HepG2 (cell line): ENCODE measurements around the gene TMEM184C. TPM values are rescaled to one million over a fixed set of nuclear protein-coding genes. Genes with fewer than 3 reads are reported as not detected.

Source experiments
- AKAP8 ChIP-seq: sonication (generic); formaldehyde crosslinking; IDR thresholded peaks from 2 replicates; pipeline ENCODE4 v1.5.1; 2020; ENCODE audit warnings: mild to moderate bottlenecking, missing genetic modification reagents
- ARHGAP35 ChIP-seq: sonication (generic); formaldehyde crosslinking; IDR thresholded peaks from 2 replicates; pipeline ENCODE4 v1.9.0; 2022; ENCODE audit warnings: mild to moderate bottlenecking, inconsistent platforms, moderate library complexity, missing genetic modification reagents, borderline replicate concordance
- CBX5 ChIP-seq: sonication (generic); formaldehyde crosslinking; IDR thresholded peaks from 2 replicates; pipeline ENCODE4 v1.4.0; 2020; ENCODE audit warnings: missing genetic modification reagents, borderline replicate concordance
- E2F2 ChIP-seq: sonication (generic); formaldehyde crosslinking; IDR thresholded peaks from 2 replicates; pipeline ENCODE4 v1.4.0; 2020; ENCODE audit warnings: missing genetic modification reagents, borderline replicate concordance
- GATAD2A ChIP-seq: IDR thresholded peaks from 2 replicates; pipeline ENCODE4 v1.6.1; 2016
- GMEB2 ChIP-seq: IDR thresholded peaks from 2 replicates; pipeline ENCODE4 v1.6.1; 2016; ENCODE audit warnings: missing biosample characterization, missing genetic modification reagents, low read depth
- KDM5B ChIP-seq: sonication (generic); formaldehyde crosslinking; IDR thresholded peaks from 2 replicates; pipeline ENCODE4 v1.4.0; 2020; ENCODE audit warnings: missing genetic modification reagents, mild to moderate bottlenecking, borderline replicate concordance
- NCOA1 ChIP-seq: sonication (generic); formaldehyde crosslinking; IDR thresholded peaks from 2 replicates; pipeline ENCODE4 v1.9.0; 2021; ENCODE audit warnings: missing genetic modification reagents
- NR2F6 ChIP-seq, 2 experiments: IDR thresholded peaks; 2 replicates each; pipeline ENCODE4 v1.6.1; 2016; ENCODE audit warnings: antibody characterized with exemption in 1 of 2, mild to moderate bottlenecking in 1 of 2
- PHF5A ChIP-seq: IDR thresholded peaks from one replicate; pipeline ENCODE4 v1.6.1; 2018; ENCODE audit warnings: low read depth, missing genetic modification reagents; ENCODE audit not compliant: unreplicated experiment
- RCOR2 ChIP-seq: IDR thresholded peaks from 2 replicates; pipeline ENCODE4 v1.6.1; 2016; ENCODE audit warnings: missing biosample characterization, missing genetic modification reagents
- REXO4 ChIP-seq: sonication (generic); formaldehyde crosslinking; IDR thresholded peaks from 2 replicates; pipeline ENCODE4 v1.8.0; 2022; ENCODE audit warnings: missing genetic modification reagents, mild to moderate bottlenecking, borderline replicate concordance
- SP140L ChIP-seq: sonication (generic); formaldehyde crosslinking; IDR thresholded peaks from 2 replicates; pipeline ENCODE4 v1.4.0; 2020; ENCODE audit warnings: missing genetic modification reagents, borderline replicate concordance
- TBX2 ChIP-seq: sonication (generic); formaldehyde crosslinking; IDR thresholded peaks from 2 replicates; pipeline ENCODE4 v1.5.0; 2020; ENCODE audit warnings: missing genetic modification reagents, mild to moderate bottlenecking, borderline replicate concordance
- TEAD2 ChIP-seq: sonication (generic); formaldehyde crosslinking; IDR thresholded peaks from 2 replicates; pipeline ENCODE4 v1.9.0; 2021; ENCODE audit warnings: missing genetic modification reagents
- ZNF18 ChIP-seq: sonication (generic); formaldehyde crosslinking; IDR thresholded peaks from 2 replicates; pipeline ENCODE4 v1.8.0; 2022; ENCODE audit warnings: mild to moderate bottlenecking, missing genetic modification reagents; ENCODE audit not compliant: insufficient replicate concordance
- ZNF329 ChIP-seq: sonication (generic); formaldehyde crosslinking; IDR thresholded peaks from 2 replicates; pipeline ENCODE4 v1.9.0; 2021; ENCODE audit warnings: low read depth, mild to moderate bottlenecking, missing genetic modification reagents
- ZNF451 ChIP-seq: sonication (generic); formaldehyde crosslinking; IDR thresholded peaks from 2 replicates; pipeline ENCODE4 v1.5.0; 2020; ENCODE audit warnings: mild to moderate bottlenecking, missing genetic modification reagents
- ZNF713 ChIP-seq: sonication (generic); formaldehyde crosslinking; IDR thresholded peaks from 2 replicates; pipeline ENCODE4 v1.4.0; 2020; ENCODE audit warnings: mild to moderate bottlenecking, missing genetic modification reagents
- ZNF772 ChIP-seq: sonication (generic); formaldehyde crosslinking; IDR thresholded peaks from 2 replicates; pipeline ENCODE4 v1.5.0; 2020; ENCODE audit warnings: mild to moderate bottlenecking, missing genetic modification reagents
- ZNF816 ChIP-seq: sonication (generic); formaldehyde crosslinking; IDR thresholded peaks from 2 replicates; pipeline ENCODE4 v1.8.0; 2022; ENCODE audit warnings: missing genetic modification reagents, mild to moderate bottlenecking, borderline replicate concordance
- ZSCAN29 ChIP-seq: sonication (generic); formaldehyde crosslinking; conservative IDR thresholded peaks from 2 replicates; pipeline ENCODE4 v1.4.0; 2020; ENCODE audit warnings: mild to moderate bottlenecking, missing genetic modification reagents
- ZSCAN9 ChIP-seq: IDR thresholded peaks from 2 replicates; pipeline ENCODE4 v1.6.1; 2016; ENCODE audit warnings: borderline replicate concordance
- polyA plus RNA-seq, 8 experiments: library from polyadenylated mRNA; depleted of rRNA in 3 of 8; stranded (reverse) in 7 of 8; unstranded in 1 of 8; fragments of >200 nt; fragmentation: Illumina TruSeq in 4 of 8; extraction: Trizol in 4 of 8; gene quantifications; 2 replicates each; pipeline versions ENCODE4 v1.2.1 to v1.2.3, GENCODE V29; 2011 to 2016; ENCODE audit warnings: low read depth in 4 of 8, missing spikeins in 1 of 8, mixed read lengths in 1 of 8; ENCODE audit not compliant: insufficient read depth in 1 of 8
- total RNA-seq, 5 experiments: library from RNA; depleted of rRNA; stranded (reverse); fragments of >200 nt; fragmentation: Illumina TruSeq; extraction: Trizol; gene quantifications; 2 replicates each; pipeline ENCODE4 v1.2.3, GENCODE V29; 2016; ENCODE audit warnings: low read depth in 1 of 5

TMEM184C gene
- total and polyA plus RNA-seq, 2 of the 13 experiments (the other 11 are each of a cell fraction or from before 2014, with no cell fraction given): 13.9 to 26.1 TPM

- TF ChIP-seq ZSCAN29 (no peak), ZSCAN9 (CRISPR knock-in tag) (peak; percentile 63; the same call in 1 of the 2 replicates), ARHGAP35 (peak; percentile 21; the same call in 1 of the 2 replicates), PHF5A (peak; percentile 66), GMEB2 (CRISPR knock-in tag) (peak; percentile 99), NCOA1 (no peak), RCOR2 (CRISPR knock-in tag) (no peak), ZNF816 (no peak), AKAP8 (0 out of 2 replicates have a peak, but pooled peaks have one; percentile 30), SP140L (0 out of 2 replicates have a peak, but pooled peaks have one; percentile 31), CBX5 (CRISPR knock-in tag) (0 out of 2 replicates have a peak, but pooled peaks have one; percentile 11), ZNF713 (no peak), ZNF451 (CRISPR knock-in tag) (0 out of 2 replicates have a peak, but pooled peaks have one; percentile 69), NR2F6 (IDR thresholded peaks at IDR 0.05) (no peak), NR2F6 (CRISPR knock-in tag; IDR thresholded peaks at IDR 0.05) (peak; percentile 39), TEAD2 (no peak), ZNF329 (CRISPR knock-in tag) (peak; percentile 35; the same call in 1 of the 2 replicates), GATAD2A (peak; percentile 60), TBX2 (CRISPR knock-in tag) (peak; percentile 75), ZNF18 (CRISPR knock-in tag) (peak; percentile 73), KDM5B (peak; percentile 42; the same call in 1 of the 2 replicates), REXO4 (CRISPR knock-in tag) (no peak), E2F2 (CRISPR knock-in tag) (peak; percentile 68; the same call in 1 of the 2 replicates), ZNF772 (peak; percentile 69; the same call in 1 of the 2 replicates)
These were observed 66.8 kb downstream of the TMEM184C start, which contains the start of gene PRMT9 (continued) for GRCh38 chr4:147683717-147684700.
